K562 (cell line): ENCODE measurements around the gene GET4. TPM values are rescaled to one million over a fixed set of nuclear protein-coding genes. Genes with fewer than 3 reads are reported as not detected.

Experiments
- ATAC-seq: fragments of 200-7000 bp; cut with Tn5 transposase; 3 replicates; pipeline ENCODE4 v1.9.1; 2020; ENCODE audit warnings: moderate library complexity
- BruUV-seq: library from RNA; stranded (reverse); fragments of 400-500 nt; replicated peaks from 2 replicates; lab custom pipeline; 2021; lab: Mats Ljungman, UMichigan
- CTCF ChIA-PET: fragments of 300-600 bp; formaldehyde crosslinking; extraction: SDS; loops from one replicate; lab custom pipeline; 2021; ENCODE audit warnings: low intra/inter-chr PET ratio; lab: Yijun Ruan, JAX
- POLR2A ChIA-PET: fragments of 300-600, 350-650 bp; sonication (Branson Sonifier 250); formaldehyde crosslinking; extraction: SDS; loops from one replicate; lab custom pipeline; 2021; ENCODE audit warnings: antibody characterized with exemption, inconsistent platforms; lab: Yijun Ruan, JAX
- DNase-seq, 4 experiments: peaks; one replicate each; pipeline versions ENCODE4 v3.0.0 to v3.0.0-alpha.2; 2011 to 2018; ENCODE audit warnings: low spot score in 3 of 4, mixed read lengths in 3 of 4; ENCODE audit errors: extremely low read depth in 1 of 4
- FAIRE-seq: peaks from 2 replicates; lab custom pipeline; 2011; peaks lifted over from hg19 to GRCh38; lab: Jason Lieb, UNC
- H2AFZ ChIP-seq: 2 replicates; pipeline ENCODE4 v1.6.0; 2011; ENCODE audit warnings: low read depth, low read length, control low read depth, inconsistent platforms
- H3K27ac ChIP-seq: fragments of 200-600 bp; 3 replicates; pipeline ENCODE4 v1.8.0; 2011; ENCODE audit warnings: low read depth, mild to moderate bottlenecking, control low read depth, inconsistent platforms, low read length, moderate library complexity, mixed read lengths; ENCODE audit errors: extremely low read depth
- H3K27me3 ChIP-seq, 2 experiments: fragments of 300-600 bp in 1 of 2; 2 replicates in 1 of 2; 3 replicates in 1 of 2; pipeline versions ENCODE4 v1.6.0 to v1.8.0; 2011; ENCODE audit warnings: inconsistent platforms in 2 of 2, low read length in 2 of 2, mild to moderate bottlenecking in 1 of 2, mixed read lengths in 1 of 2, moderate library complexity in 1 of 2; ENCODE audit not compliant: control insufficient read depth in 2 of 2, insufficient read depth in 2 of 2
- H3K36me3 ChIP-seq: fragments of 300-600 bp; 3 replicates; pipeline ENCODE4 v1.8.0; 2011; ENCODE audit warnings: mild to moderate bottlenecking, low read length, inconsistent platforms; ENCODE audit not compliant: control insufficient read depth, insufficient read depth
- H3K4me1 ChIP-seq, 2 experiments: fragments of 200-600 bp in 1 of 2; replicated peaks in 1 of 2; 2 replicates in 1 of 2; 3 replicates in 1 of 2; pipeline versions ENCODE4 v1.5.1 to v1.8.0; 2011; ENCODE audit warnings: inconsistent platforms in 2 of 2, low read length in 2 of 2, mild to moderate bottlenecking in 1 of 2, mixed read lengths in 1 of 2, moderate library complexity in 1 of 2; ENCODE audit not compliant: control insufficient read depth in 2 of 2, insufficient read depth in 2 of 2
- H3K4me2 ChIP-seq: 2 replicates; pipeline ENCODE4 v1.6.1; 2011; ENCODE audit warnings: low read length, control low read depth, inconsistent platforms, mixed read lengths; ENCODE audit not compliant: insufficient read depth
- H3K4me3 ChIP-seq: fragments of 200-600 bp; sonication (generic), shearing (Covaris generic); 2 replicates; pipeline ENCODE4 v1.5.1; 2016; ENCODE audit warnings: control low read depth, inconsistent platforms
- H3K79me2 ChIP-seq: fragments of 200-600 bp; 3 replicates; pipeline ENCODE4 v1.8.0; 2011; ENCODE audit warnings: low read length, inconsistent platforms; ENCODE audit not compliant: control insufficient read depth, insufficient read depth
- H3K9ac ChIP-seq, 2 experiments: 2 replicates each; pipeline versions ENCODE4 v1.6.0 to v1.6.1; 2011; ENCODE audit warnings: low read depth in 2 of 2, low read length in 2 of 2, control low read depth in 1 of 2, inconsistent platforms in 1 of 2, mild to moderate bottlenecking in 1 of 2, mixed read lengths in 1 of 2; ENCODE audit not compliant: insufficient read depth in 1 of 2
- H3K9me1 ChIP-seq: one replicate; pipeline ENCODE4 v1.6.0; 2011; ENCODE audit warnings: inconsistent platforms, mild to moderate bottlenecking, low read length, moderate library complexity; ENCODE audit not compliant: control insufficient read depth, insufficient read depth
- H3K9me3 ChIP-seq: replicated peaks from 2 replicates; pipeline ENCODE4 v1.5.1; 2011; ENCODE audit warnings: low read depth, low read length, inconsistent platforms; ENCODE audit not compliant: control insufficient read depth, insufficient read depth
- H4K20me1 ChIP-seq: replicated peaks from 2 replicates; pipeline ENCODE4 v1.6.1; 2011; ENCODE audit warnings: low read length, inconsistent platforms, mixed read lengths; ENCODE audit not compliant: control insufficient read depth, insufficient read depth
- ARNT ChIP-seq, 2 experiments: fragments of 450-650 bp; IDR thresholded peaks; 2 replicates each; pipeline ENCODE4 v1.6.1; 2016; ENCODE audit warnings: mild to moderate bottlenecking in 1 of 2
- BCOR ChIP-seq: fragments of 450-650 bp; IDR thresholded peaks from 2 replicates; pipeline ENCODE4 v1.6.1; 2016
- CBX1 ChIP-seq: sonication (generic); IDR thresholded peaks from 2 replicates; pipeline ENCODE4 v1.6.1; 2016; ENCODE audit warnings: antibody characterized with exemption, low read depth, mild to moderate bottlenecking
- CEBPZ ChIP-seq: fragments of 150-350 bp; IDR thresholded peaks from 2 replicates; pipeline ENCODE4 v1.6.1; 2014; ENCODE audit warnings: low read depth, mild to moderate bottlenecking, low read length, borderline replicate concordance
- CREB1 ChIP-seq, 2 experiments: sonication (generic) in 1 of 2; formaldehyde crosslinking in 1 of 2; IDR thresholded peaks; 2 replicates each; pipeline versions ENCODE4 v1.6.1 to v1.8.0; 2012 to 2022; ENCODE audit warnings: inconsistent platforms in 1 of 2, mild to moderate bottlenecking in 1 of 2, missing genetic modification reagents in 1 of 2, moderate library complexity in 1 of 2
- ETS2 ChIP-seq: IDR thresholded peaks from 2 replicates; pipeline ENCODE4 v1.6.1; 2016; ENCODE audit warnings: borderline replicate concordance, missing genetic modification characterization, mild to moderate bottlenecking, moderate library complexity, missing compliant biosample characterization; ENCODE audit not compliant: poor library complexity, severe bottlenecking
- GABPB2 ChIP-seq: fragments of 250-450 bp; sonication (Bioruptor Pico); conservative IDR thresholded peaks from 2 replicates; pipeline ENCODE4 v1.5.1; 2021; ENCODE audit warnings: mild to moderate bottlenecking
- ID3 ChIP-seq, 2 experiments: fragments of 250-450 bp in 1 of 2; fragments of 450-650 bp in 1 of 2; sonication (Bioruptor Pico) in 1 of 2; IDR thresholded peaks; 2 replicates each; pipeline versions ENCODE4 v1.6.1 to v1.8.0; 2016 to 2021; ENCODE audit warnings: mild to moderate bottlenecking in 2 of 2, moderate library complexity in 2 of 2, missing compliant biosample characterization in 1 of 2, missing genetic modification characterization in 1 of 2
- MAFG ChIP-seq: fragments of 450-650 bp; conservative IDR thresholded peaks from 2 replicates; pipeline ENCODE4 v1.6.1; 2016; ENCODE audit warnings: missing genetic modification characterization, missing compliant biosample characterization
- SMARCC2 ChIP-seq: fragments of 450-650 bp; IDR thresholded peaks from 2 replicates; pipeline ENCODE4 v1.6.1; 2017; ENCODE audit warnings: antibody characterized with exemption, moderate library complexity, mild to moderate bottlenecking, low read depth
- SP1 ChIP-seq: sonication (generic); formaldehyde crosslinking; IDR thresholded peaks from 2 replicates; pipeline ENCODE4 v1.8.1; 2022; ENCODE audit warnings: mild to moderate bottlenecking, missing genetic modification reagents
- TARDBP ChIP-seq: fragments of 450-650 bp; IDR thresholded peaks from 2 replicates; pipeline ENCODE4 v1.6.1; 2016
- TFAP4 ChIP-seq: sonication (generic); formaldehyde crosslinking; IDR thresholded peaks from 2 replicates; pipeline ENCODE4 v1.8.0; 2022; ENCODE audit warnings: missing genetic modification reagents, mild to moderate bottlenecking, moderate library complexity, borderline replicate concordance
- ZHX1 ChIP-seq: fragments of 150-350 bp; conservative IDR thresholded peaks from 2 replicates; pipeline ENCODE4 v1.6.1; 2014; ENCODE audit warnings: low read length
- ZNF695 ChIP-seq: fragments of 450-650 bp; formaldehyde crosslinking; IDR thresholded peaks from 2 replicates; pipeline ENCODE4 v1.4.0; 2020; ENCODE audit warnings: mild to moderate bottlenecking, moderate library complexity
- WGBS: fragments of 100-300 bp; shearing (Covaris generic); methylation state at CpG from one replicate; pipeline ENCODE4 v1.1.6; 2016; ENCODE audit warnings: low coverage, mixed read lengths; ENCODE audit not compliant: insufficient coverage; ENCODE audit errors: missing lambda C conversion rate; 5-methylcytosine and 5-hydroxymethylcytosine counted together
- in situ Hi-C: fragments of 300-500 bp; cut with MboI; formaldehyde crosslinking; loops from 4 replicates; pipeline ENCODE4 v1.15.0; 2018; ENCODE audit warnings: inconsistent platforms, mixed read lengths
- intact Hi-C: fragments of 100-400 bp; cut with micrococcal nuclease; formaldehyde crosslinking; loops from 2 replicates; pipeline ENCODE4 v1.14.2; 2022
- polyA plus RNA-seq, 8 experiments: library from polyadenylated mRNA; depleted of rRNA in 4 of 8; stranded (reverse) in 5 of 8; unstranded in 3 of 8; fragments of >200 nt; fragmentation: Nextera tagmentation in 2 of 8; fragmentation: Illumina TruSeq in 1 of 8; extraction: Ambion mirVana in 2 of 8; extraction: Trizol in 1 of 8; gene quantifications; 2 replicates each; pipeline versions ENCODE4 v1.2.1 to v1.2.3, GENCODE V29; 2011 to 2014; ENCODE audit warnings: inconsistent platforms in 1 of 8, missing spikeins in 1 of 8
- total RNA-seq, 7 experiments: library from RNA; depleted of rRNA in 6 of 7; stranded (reverse); fragments of >200 nt in 6 of 7; fragmentation: Illumina TruSeq in 2 of 7; extraction: Trizol in 2 of 7; gene quantifications; 2 replicates each; pipeline versions ENCODE4 v1.2.1 to v1.2.3, GENCODE V29; 2011 to 2021; ENCODE audit warnings: low replicate concordance in 1 of 7

Gene GET4
- total and polyA plus RNA-seq, 9 of the 15 experiments (the other 6 are each of a cell fraction or from before 2014, with no cell fraction given) = 0.99 to 122 (median 40.4) TPM

- Histone ChIP-seq H3K27ac (no peak overlapping the region), H3K79me2 (peaks cover 5% of the 10 kb centered on the region; the same call in 1 of the 3 replicates), H4K20me1 (no peaks in the 10 kb centered on the region), H3K4me3 (no peak overlapping the region), H3K27me3 (no peaks in the 10 kb centered on the region), H3K9me3 (peaks cover 3% of the 10 kb centered on the region), H3K9me1 (no peaks in the 10 kb centered on the region), H3K36me3 (peaks cover 66% of the 10 kb centered on the region; the same call in 2 of the 3 replicates), H3K4me2 (no peak overlapping the region), H3K9ac (peak overlapping the region in 1 of 2 experiments; percentile 26; a peak in 1 of 4 replicates), H3K4me1 (peaks cover 0 to 6% of the 10 kb centered on the region in 2 experiments; a peak in 1 of 5 replicates), H2AFZ (no peak overlapping the region)
- intact Hi-C loops (no loop called here), in situ Hi-C loops (no loop called here)
- POLR2A ChIA-PET = interaction anchor here (0.8 kb wide), 1 partner anchor 15 kb away, joined by 3 read pairs; no protein-coding TSS in a partner anchor
- ATAC-seq = no peak
- no peak for DNase-seq
- no peak for FAIRE-seq
- WGBS = 95% methylated on average over 11 of the region's 15 CpGs
- CTCF ChIA-PET = no interaction called here
- no TSS peak for BruUV-seq
- TF ChIP-seq CEBPZ (no peak), ID3 (CRISPR knock-in tag; IDR thresholded peaks at IDR 0.05) (no peak), ID3 (tag; IDR thresholded peaks at IDR 0.05) (no peak), GABPB2 (no peak), ZNF695 (CRISPR knock-in tag) (no peak), ZHX1 (no peak), TARDBP (no peak), BCOR (no peak), CREB1 (IDR thresholded peaks at IDR 0.05) (no peak), CREB1 (CRISPR knock-in tag; IDR thresholded peaks at IDR 0.05) (no peak), TFAP4 (CRISPR knock-in tag) (no peak), SMARCC2 (no peak), ARNT (IDR thresholded peaks at IDR 0.05) (no peak), SP1 (no peak), CBX1 (no peak), MAFG (tag) (no peak), ETS2 (tag) (no peak)
- TF ChIP-seq, all 486 proteins: peak for 0
These were observed 31.8 kb upstream of the GET4 start for GRCh38 chr7:844514-844913.
